Measurements from ENCODE around the gene INF2.

The INF2 gene

GRCh38 chr14:104655128-104655848, 34.1 kb upstream of the INF2 start:
- peaks cover 53% of the 10 kb centered on the region for H3K27me3 ChIP-seq

GRCh38 chr14:104656014-104656714, 33.3 kb upstream of the INF2 start:
- no peak for TF ChIP-seq CTCF (IDR thresholded peaks at IDR 0.05)
- Histone ChIP-seq H3K4me3 (ENCODE audit: low read depth in 1 of 2, low read length in 1 of 2) (no peak overlapping the region), H3K9me3 (no peaks in the 10 kb centered on the region), H3K27ac (no peak overlapping the region), H3K36me3 (no peaks in the 10 kb centered on the region), H3K4me1 (ENCODE audit: control insufficient read depth in 1 of 2, insufficient read depth in 1 of 2, low read depth in 1 of 2, low read length in 1 of 2) (no peaks in the 10 kb centered on the region), H3K27me3 (peaks cover 53% of the 10 kb centered on the region)

More at GRCh38 chr14:104655128-104655848, 34.1 kb upstream of the INF2 start:
- Histone ChIP-seq H3K27ac (no peak overlapping the region), H3K9me3 (no peaks in the 10 kb centered on the region), H3K4me1 (ENCODE audit: control insufficient read depth in 1 of 2, insufficient read depth in 1 of 2, low read depth in 1 of 2, low read length in 1 of 2) (peaks cover under 1 to 2% of the 10 kb centered on the region in 2 experiments), H3K36me3 (no peaks in the 10 kb centered on the region), H3K4me3 (ENCODE audit: low read depth in 1 of 2, low read length in 1 of 2) (no peak overlapping the region)
- TF ChIP-seq CTCF (IDR thresholded peaks at IDR 0.05): no peak

DNA sequence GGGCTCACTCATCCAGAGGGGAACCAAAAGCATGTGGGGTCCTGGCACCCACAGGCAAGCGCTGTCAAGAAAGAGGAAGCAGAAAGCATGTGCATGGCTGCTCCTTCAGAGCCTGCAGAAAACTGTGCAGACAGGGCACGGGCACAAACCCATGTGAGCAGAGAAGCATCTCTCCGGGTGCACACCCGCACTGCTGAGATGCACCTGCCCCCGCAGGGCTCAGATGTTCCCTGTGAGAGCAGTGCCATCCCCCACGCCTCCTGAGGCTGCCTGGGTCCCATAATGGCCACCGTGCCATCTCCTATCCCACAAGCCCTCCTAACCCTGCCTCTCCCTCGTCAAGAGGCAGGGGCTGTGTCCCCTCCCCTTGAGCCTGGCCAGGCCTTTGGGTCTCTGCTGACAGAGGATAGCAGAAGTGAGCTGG, 32.3 kb upstream of the INF2 start:
- no peak for TF ChIP-seq CTCF (IDR thresholded peaks at IDR 0.05)
- no peaks in the 10 kb centered on the region for H3K36me3 ChIP-seq
- no peak overlapping the region for H3K27ac ChIP-seq
- H3K27me3 ChIP-seq: peaks cover 60% of the 10 kb centered on the region
- no peaks in the 10 kb centered on the region for H3K4me1 ChIP-seq (ENCODE audit: control insufficient read depth in 1 of 2, insufficient read depth in 1 of 2, low read depth in 1 of 2, low read length in 1 of 2)
- no peaks in the 10 kb centered on the region for H3K9me3 ChIP-seq
- H3K4me3 ChIP-seq (ENCODE audit: low read depth in 1 of 2, low read length in 1 of 2): no peak overlapping the region

- Histone ChIP-seq H3K27me3 (peaks cover 63% of the 10 kb centered on the region), H3K9me3 (no peaks in the 10 kb centered on the region), H3K27ac (no peak overlapping the region), H3K36me3 (no peaks in the 10 kb centered on the region), H3K4me1 (ENCODE audit: control insufficient read depth in 1 of 2, insufficient read depth in 1 of 2, low read depth in 1 of 2, low read length in 1 of 2) (no peaks in the 10 kb centered on the region), H3K4me3 (ENCODE audit: low read depth in 1 of 2, low read length in 1 of 2) (no peak overlapping the region)
- no peak for TF ChIP-seq CTCF (IDR thresholded peaks at IDR 0.05)
These were observed 31.7 kb upstream of the INF2 start for GRCh38 chr14:104657563-104658324.

- TF ChIP-seq CTCF (IDR thresholded peaks at IDR 0.05): no peak
- Histone ChIP-seq H3K27me3 (peaks cover 66% of the 10 kb centered on the region), H3K27ac (no peak overlapping the region), H3K4me3 (ENCODE audit: low read depth in 1 of 2, low read length in 1 of 2) (no peak overlapping the region), H3K36me3 (no peaks in the 10 kb centered on the region), H3K9me3 (no peaks in the 10 kb centered on the region), H3K4me1 (ENCODE audit: control insufficient read depth in 1 of 2, insufficient read depth in 1 of 2, low read depth in 1 of 2, low read length in 1 of 2) (no peaks in the 10 kb centered on the region)
These were observed 31.1 kb upstream of the INF2 start for GRCh38 chr14:104658325-104658712.

Measured in neutrophil (primary cell).